HG03039 (cell line): ENCODE data around the gene REPIN1.

ENCODE experiments used
- ATAC-seq: cut with Tn5 transposase; IDR thresholded peaks from one replicate; pipeline ENCODE4 v1.9.1; 2021; ENCODE audit warnings: mild to moderate bottlenecking, moderate library complexity; ENCODE audit not compliant: unreplicated experiment

Gene REPIN1

GRCh38 chr7:150368096-150368883, at the start of gene REPIN1:
Gene REPIN1 (plus strand): TSS chr7:150368822. CDS start chr7:150369712, 890 bp downstream.
- ATAC-seq = peak; percentile 50

- no peak for ATAC-seq
Observed at GRCh38 chr7:150321788-150322113, 46.9 kb upstream of the REPIN1 start.

- ATAC-seq = no peak
Observed at GRCh38 chr7:150322114-150322832, 46.3 kb upstream of the REPIN1 start.

- peak; percentile 57 for ATAC-seq
Observed at GRCh38 chr7:150322833-150323681, 45.6 kb upstream of the REPIN1 start, which contains the start of the genes ACTR3C and LRRC61. Gene ACTR3C (minus strand): TSS chr7:150323545. CDS start chr7:150295296, 28,249 bp downstream. Gene LRRC61 (plus strand): TSS chr7:150323355. CDS start chr7:150336862, 13,507 bp downstream.

- ATAC-seq = peak; percentile 0
Observed at GRCh38 chr7:150323682-150324372, 44.8 kb upstream of the REPIN1 start.

- no peak for ATAC-seq
Observed at GRCh38 chr7:150324373-150324961, 44.2 kb upstream of the REPIN1 start.

GRCh38 chr7:150325110-150325611, 43.5 kb upstream of the REPIN1 start:
- no peak for ATAC-seq

- no peak for ATAC-seq
Observed at GRCh38 chr7:150325901-150326300, 42.7 kb upstream of the REPIN1 start.

- ATAC-seq = no peak
Observed at GRCh38 chr7:150326657-150327268, 41.9 kb upstream of the REPIN1 start.

GRCh38 chr7:150327308-150327707, 41.3 kb upstream of the REPIN1 start:
- no peak for ATAC-seq

GRCh38 chr7:150329331-150330120, 39.1 kb upstream of the REPIN1 start:
- no peak for ATAC-seq

GRCh38 chr7:150330211-150330885, 38.3 kb upstream of the REPIN1 start:
- ATAC-seq = no peak

- no peak for ATAC-seq
Observed at GRCh38 chr7:150332852-150333635, 35.6 kb upstream of the REPIN1 start.

- no peak for ATAC-seq
Observed at GRCh38 chr7:150333659-150334058, 35.0 kb upstream of the REPIN1 start.

- no peak for ATAC-seq
Observed at GRCh38 chr7:150334108-150334507, 34.5 kb upstream of the REPIN1 start.

- no peak for ATAC-seq
Observed at GRCh38 chr7:150335108-150335773, 33.4 kb upstream of the REPIN1 start.

GRCh38 chr7:150335774-150336112, 32.9 kb upstream of the REPIN1 start:
- ATAC-seq = no peak
